ENCODE measurements around the gene SETDB1. TPM values are rescaled to one million over a fixed set of nuclear protein-coding genes. Genes with fewer than 3 reads are reported as not detected.

Gene SETDB1
- total RNA-seq, 1 donor from 2014 or later: 81.6 TPM

DNA sequence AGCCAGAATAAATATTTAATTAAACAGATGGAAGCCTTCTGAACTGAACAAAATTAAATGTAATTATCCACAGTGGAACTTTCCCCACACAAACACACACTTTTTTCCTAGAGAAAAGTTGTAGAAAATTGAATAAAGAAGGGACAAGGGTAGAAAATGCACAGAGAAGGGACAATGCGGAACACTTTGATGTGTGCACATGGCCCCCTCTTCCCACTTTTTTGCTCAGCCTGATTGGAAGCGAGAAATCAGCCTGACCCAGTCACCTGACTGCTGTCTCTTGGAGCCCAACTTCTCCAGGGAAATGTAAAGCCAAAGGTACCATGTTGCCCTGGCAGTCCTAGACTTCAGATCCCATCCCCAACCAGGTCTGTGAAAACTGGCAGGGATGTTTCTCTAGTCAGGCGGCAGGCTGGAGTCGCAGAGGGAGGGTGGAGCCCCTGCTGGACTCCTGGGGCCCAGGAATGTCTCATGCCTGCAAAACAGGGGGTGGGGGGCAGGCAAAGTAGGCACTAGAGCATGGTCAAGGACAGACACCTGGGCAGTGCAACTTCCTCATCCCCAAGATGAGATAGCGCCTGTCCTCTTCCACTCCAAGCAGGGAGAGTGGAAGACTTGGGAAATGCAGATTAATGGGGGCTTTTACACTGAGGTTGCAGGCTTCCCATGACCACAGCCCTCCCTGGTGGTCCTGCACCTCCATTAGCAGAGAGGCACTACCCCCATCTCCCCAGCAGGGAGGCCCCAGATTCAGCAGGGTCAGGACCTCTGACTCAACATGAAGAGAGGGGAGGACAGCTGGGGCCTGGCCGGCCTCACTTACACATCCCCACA is 45.6 kb downstream of the SETDB1 start:
- peaks cover 61% of the 10 kb centered on the region for H3K4me1 Mint-ChIP-seq

DNA sequence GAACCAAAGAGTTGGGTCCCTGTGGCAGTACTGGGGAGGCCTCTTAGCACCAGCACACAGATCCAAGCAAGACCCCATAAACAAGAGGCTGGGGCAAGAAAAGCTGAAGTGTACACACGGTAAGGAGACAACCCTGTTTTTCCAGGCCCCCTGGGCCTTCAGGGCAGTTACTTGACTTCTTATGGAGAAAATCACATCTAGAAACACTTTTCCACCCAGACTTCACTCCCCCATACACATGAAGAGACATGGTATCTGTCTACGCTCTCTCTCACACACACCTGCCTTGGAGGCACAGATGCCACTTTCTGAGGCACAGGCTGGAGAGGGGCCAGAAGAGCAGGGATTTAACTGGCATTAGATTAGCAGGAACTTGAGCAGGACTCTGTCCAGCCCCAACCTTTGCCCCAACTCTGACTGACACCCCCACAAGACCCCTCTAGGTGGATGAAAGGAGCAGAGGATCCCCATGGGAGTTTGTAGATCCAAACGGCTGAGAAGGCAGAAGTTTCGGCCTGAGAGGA is 46.3 kb downstream of the SETDB1 start:
- Mint-ChIP-seq H3K27ac (ENCODE audit: unreplicated experiment) (no peak overlapping the region), H3K4me3 (peak overlapping the region; percentile 92), H3K36me3 (ENCODE audit: low read depth) (peaks cover 12% of the 10 kb centered on the region), H3K4me1 (peaks cover 68% of the 10 kb centered on the region), H3K27me3 (ENCODE audit: low read depth) (no peaks in the 10 kb centered on the region), H3K9me3 (no peaks in the 10 kb centered on the region)
- TF ChIP-seq, protein P1, sequence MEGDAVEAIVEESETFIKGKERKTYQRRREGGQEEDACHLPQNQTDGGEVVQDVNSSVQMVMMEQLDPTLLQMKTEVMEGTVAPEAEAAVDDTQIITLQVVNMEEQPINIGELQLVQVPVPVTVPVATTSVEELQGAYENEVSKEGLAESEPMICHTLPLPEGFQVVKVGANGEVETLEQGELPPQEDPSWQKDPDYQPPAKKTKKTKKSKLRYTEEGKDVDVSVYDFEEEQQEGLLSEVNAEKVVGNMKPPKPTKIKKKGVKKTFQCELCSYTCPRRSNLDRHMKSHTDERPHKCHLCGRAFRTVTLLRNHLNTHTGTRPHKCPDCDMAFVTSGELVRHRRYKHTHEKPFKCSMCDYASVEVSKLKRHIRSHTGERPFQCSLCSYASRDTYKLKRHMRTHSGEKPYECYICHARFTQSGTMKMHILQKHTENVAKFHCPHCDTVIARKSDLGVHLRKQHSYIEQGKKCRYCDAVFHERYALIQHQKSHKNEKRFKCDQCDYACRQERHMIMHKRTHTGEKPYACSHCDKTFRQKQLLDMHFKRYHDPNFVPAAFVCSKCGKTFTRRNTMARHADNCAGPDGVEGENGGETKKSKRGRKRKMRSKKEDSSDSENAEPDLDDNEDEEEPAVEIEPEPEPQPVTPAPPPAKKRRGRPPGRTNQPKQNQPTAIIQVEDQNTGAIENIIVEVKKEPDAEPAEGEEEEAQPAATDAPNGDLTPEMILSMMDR (conservative IDR thresholded peaks at IDR 0.05): no peak
- DNase-seq (ENCODE audit: low read depth, low spot score): no peak

More for the DNA sequence above, 45.6 kb downstream of the SETDB1 start:
- Mint-ChIP-seq H3K4me3 (peak overlapping the region; percentile 92), H3K36me3 (ENCODE audit: low read depth) (peaks cover 17% of the 10 kb centered on the region), H3K27me3 (ENCODE audit: low read depth) (no peaks in the 10 kb centered on the region), H3K27ac (ENCODE audit: unreplicated experiment) (peak overlapping the region; percentile 89), H3K9me3 (no peaks in the 10 kb centered on the region)
- TF ChIP-seq, protein P1 (conservative IDR thresholded peaks at IDR 0.05): no peak
- DNase-seq (ENCODE audit: low read depth, low spot score): no peak

DNA sequence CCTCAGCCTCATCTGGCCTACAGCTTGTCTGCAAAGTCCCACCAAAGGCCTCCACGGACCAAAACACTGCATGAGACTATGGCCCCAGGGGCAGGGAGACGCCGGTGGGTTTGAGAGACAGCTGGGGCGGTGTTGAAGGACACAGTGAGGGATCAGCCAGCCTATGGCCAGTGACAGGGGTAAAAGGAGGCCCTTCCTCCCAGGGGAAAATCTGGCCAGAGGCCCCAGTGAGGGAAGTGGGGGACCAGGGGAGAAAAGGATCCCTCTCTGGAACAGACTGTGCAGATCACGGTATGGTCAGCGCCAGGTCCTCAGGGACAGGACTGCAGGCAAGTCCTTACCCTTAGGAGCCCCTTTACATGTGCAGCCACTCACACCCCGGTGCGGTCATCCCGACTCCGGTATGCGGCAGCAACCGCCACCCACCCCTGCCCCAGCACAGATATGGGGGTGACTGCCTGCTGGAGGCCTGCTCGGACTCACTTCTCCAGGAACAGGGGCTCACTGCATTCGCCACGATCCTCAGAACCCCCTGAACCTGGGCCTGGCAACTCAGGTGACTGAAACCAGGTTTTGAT is 47.2 kb downstream of the SETDB1 start:
- H3K4me1 Mint-ChIP-seq: peaks cover 65% of the 10 kb centered on the region
- TF ChIP-seq, protein P1 (conservative IDR thresholded peaks at IDR 0.05): no peak
- H3K27ac Mint-ChIP-seq (ENCODE audit: unreplicated experiment): peak overlapping the region; percentile 71
- H3K27me3 Mint-ChIP-seq (ENCODE audit: low read depth): no peaks in the 10 kb centered on the region
- no peaks in the 10 kb centered on the region for H3K9me3 Mint-ChIP-seq
- H3K36me3 Mint-ChIP-seq (ENCODE audit: low read depth): peaks cover 4% of the 10 kb centered on the region
- peak overlapping the region; percentile 92 for H3K4me3 Mint-ChIP-seq
- no peak for DNase-seq (ENCODE audit: low read depth, low spot score)

DNA sequence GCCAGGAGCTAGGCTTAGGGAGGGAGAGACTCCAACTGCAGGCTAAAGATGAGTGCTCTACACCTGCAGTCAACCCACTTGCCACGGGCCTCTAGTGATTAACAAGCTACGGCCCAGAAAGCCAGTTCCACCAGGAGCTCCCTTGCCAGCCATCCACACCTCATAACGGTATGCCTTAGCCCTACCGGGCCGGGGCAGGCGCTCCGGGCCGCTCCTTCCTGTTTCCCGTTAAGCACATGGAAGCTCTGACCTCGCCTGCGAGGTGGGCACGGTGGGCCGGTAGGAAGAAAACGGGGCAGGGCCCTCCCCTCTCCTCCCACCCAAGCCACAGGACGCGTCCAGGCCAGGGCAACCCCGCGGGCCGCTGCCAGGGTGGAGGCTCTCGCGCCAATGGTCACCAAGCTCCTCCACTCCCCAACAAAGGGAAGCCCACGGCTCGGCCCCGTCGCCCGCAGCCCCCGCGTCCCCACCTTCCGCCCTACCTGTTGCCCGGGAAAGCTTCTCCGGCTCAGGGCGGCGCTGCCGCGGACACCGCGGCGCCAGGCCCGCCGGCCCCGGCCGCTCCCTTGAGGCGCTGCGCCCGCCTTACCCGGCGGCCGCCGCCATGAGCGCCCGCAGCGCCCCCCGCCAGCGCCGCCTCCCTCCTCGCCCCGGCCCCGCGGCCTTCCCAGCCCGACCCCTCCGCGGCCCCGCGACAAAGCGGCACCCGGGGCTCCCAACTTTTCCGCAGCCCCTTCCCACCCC is 47.8 kb downstream of the SETDB1 start:
- H3K9me3 Mint-ChIP-seq: no peaks in the 10 kb centered on the region
- peaks cover 59% of the 10 kb centered on the region for H3K4me1 Mint-ChIP-seq
- DNase-seq (ENCODE audit: low read depth, low spot score): no peak
- peak overlapping the region; percentile 71 for H3K27ac Mint-ChIP-seq (ENCODE audit: unreplicated experiment)
- TF ChIP-seq, protein P1 (conservative IDR thresholded peaks at IDR 0.05): no peak
- H3K27me3 Mint-ChIP-seq (ENCODE audit: low read depth): no peaks in the 10 kb centered on the region
- H3K36me3 Mint-ChIP-seq (ENCODE audit: low read depth): no peaks in the 10 kb centered on the region
- H3K4me3 Mint-ChIP-seq: peak overlapping the region; percentile 92
